IPS-18a (cell line): Measurements from ENCODE around the gene EEF2.
A peak's percentile ranks its signal among the peaks of the same experiment; 100 is the strongest.

Experiments used
- H3K27ac ChIP-seq: one replicate; pipeline ENCODE4 v1.5.1; 2013; ENCODE audit warnings: low read length
- H3K27me3 ChIP-seq: one replicate; pipeline ENCODE4 v1.6.1; 2013; ENCODE audit warnings: mild to moderate bottlenecking, low read length; ENCODE audit not compliant: control insufficient read depth, insufficient read depth
- H3K36me3 ChIP-seq: one replicate; pipeline ENCODE4 v1.6.1; 2013; ENCODE audit warnings: low read depth, low read length; ENCODE audit not compliant: control insufficient read depth
- H3K4me1 ChIP-seq: one replicate; pipeline ENCODE4 v1.6.1; 2013; ENCODE audit warnings: low read depth, low read length; ENCODE audit not compliant: control insufficient read depth
- H3K4me3 ChIP-seq: one replicate; pipeline ENCODE4 v1.5.1; 2013; ENCODE audit warnings: low read length
- H3K9ac ChIP-seq: one replicate; pipeline ENCODE4 v1.6.1; 2013; ENCODE audit warnings: mild to moderate bottlenecking, low read length, moderate library complexity
- H3K9me3 ChIP-seq: one replicate; pipeline ENCODE4 v1.6.1; 2013; ENCODE audit warnings: low read depth, low read length; ENCODE audit not compliant: control insufficient read depth

EEF2 gene

GRCh38 chr19:3981373-3981735 lies 3.9 kb downstream of the EEF2 start:
- no peak overlapping the region for H3K27ac ChIP-seq
- no peaks in the 10 kb centered on the region for H3K27me3 ChIP-seq
- H3K9ac ChIP-seq, result no peak overlapping the region
- peaks cover 81% of the 10 kb centered on the region for H3K36me3 ChIP-seq
- peaks cover 6% of the 10 kb centered on the region for H3K4me1 ChIP-seq
- no peaks in the 10 kb centered on the region for H3K9me3 ChIP-seq
- no peak overlapping the region for H3K4me3 ChIP-seq

- H3K9me3 ChIP-seq, result no peaks in the 10 kb centered on the region
- peaks cover 89% of the 10 kb centered on the region for H3K36me3 ChIP-seq
- H3K27me3 ChIP-seq, result no peaks in the 10 kb centered on the region
- no peak overlapping the region for H3K9ac ChIP-seq
- H3K4me1 ChIP-seq, result no peaks in the 10 kb centered on the region
- no peak overlapping the region for H3K27ac ChIP-seq
- no peak overlapping the region for H3K4me3 ChIP-seq
Measured at GRCh38 chr19:3980353-3981251, 4.7 kb downstream of the EEF2 start.

GRCh38 chr19:3979674-3980352 lies 5.5 kb downstream of the EEF2 start:
- peaks cover 96% of the 10 kb centered on the region for H3K36me3 ChIP-seq
- H3K4me1 ChIP-seq, result no peaks in the 10 kb centered on the region

GRCh38 chr19:3979289-3979673 lies 6.0 kb downstream of the EEF2 start:
- Histone ChIP-seq H3K27me3 (no peaks in the 10 kb centered on the region), H3K27ac (no peak overlapping the region), H3K4me3 (no peak overlapping the region), H3K4me1 (no peaks in the 10 kb centered on the region), H3K9me3 (no peaks in the 10 kb centered on the region), H3K36me3 (peaks cover 93% of the 10 kb centered on the region), H3K9ac (no peak overlapping the region)

More at GRCh38 chr19:3979674-3980352, 5.5 kb downstream of the EEF2 start:
- Histone ChIP-seq H3K27ac (no peak overlapping the region), H3K9me3 (no peaks in the 10 kb centered on the region), H3K27me3 (no peaks in the 10 kb centered on the region), H3K9ac (no peak overlapping the region), H3K4me3 (no peak overlapping the region)

- no peaks in the 10 kb centered on the region for H3K27me3 ChIP-seq
- no peak overlapping the region for H3K4me3 ChIP-seq
- no peaks in the 10 kb centered on the region for H3K9me3 ChIP-seq
- no peak overlapping the region for H3K9ac ChIP-seq
- peaks cover 81% of the 10 kb centered on the region for H3K36me3 ChIP-seq
- no peaks in the 10 kb centered on the region for H3K4me1 ChIP-seq
- H3K27ac ChIP-seq, result no peak overlapping the region
Measured at GRCh38 chr19:3978145-3978544, 7.1 kb downstream of the EEF2 start.

- no peak overlapping the region for H3K27ac ChIP-seq
Measured at GRCh38 chr19:3977242-3978143, 7.8 kb downstream of the EEF2 start.

GRCh38 chr19:3976495-3977241 lies 8.6 kb downstream of the EEF2 start:
- Histone ChIP-seq H3K27me3 (no peaks in the 10 kb centered on the region), H3K4me1 (no peaks in the 10 kb centered on the region), H3K9ac (no peak overlapping the region), H3K9me3 (no peaks in the 10 kb centered on the region), H3K27ac (no peak overlapping the region), H3K36me3 (peaks cover 70% of the 10 kb centered on the region), H3K4me3 (no peak overlapping the region)

More at GRCh38 chr19:3977242-3978143, 7.8 kb downstream of the EEF2 start:
- Histone ChIP-seq H3K4me3 (no peak overlapping the region), H3K4me1 (no peaks in the 10 kb centered on the region), H3K9me3 (no peaks in the 10 kb centered on the region), H3K27me3 (no peaks in the 10 kb centered on the region), H3K36me3 (peaks cover 78% of the 10 kb centered on the region), H3K9ac (no peak overlapping the region)

GRCh38 chr19:3975637-3976087 lies 9.6 kb downstream of the EEF2 start:
- Histone ChIP-seq H3K4me1 (no peaks in the 10 kb centered on the region), H3K36me3 (peaks cover 60% of the 10 kb centered on the region), H3K9me3 (no peaks in the 10 kb centered on the region), H3K4me3 (no peak overlapping the region), H3K27me3 (no peaks in the 10 kb centered on the region), H3K27ac (no peak overlapping the region), H3K9ac (no peak overlapping the region)

GRCh38 chr19:3975144-3975543 lies 10.1 kb downstream of the EEF2 start:
- Histone ChIP-seq H3K4me3 (no peak overlapping the region), H3K36me3 (peaks cover 54% of the 10 kb centered on the region), H3K27me3 (no peaks in the 10 kb centered on the region), H3K4me1 (no peaks in the 10 kb centered on the region), H3K9ac (no peak overlapping the region), H3K27ac (no peak overlapping the region), H3K9me3 (no peaks in the 10 kb centered on the region)

- peak within 1 kb of the TSS; percentile 88 for H3K9ac ChIP-seq
- no peaks in the 10 kb centered on the region for H3K9me3 ChIP-seq
- H3K27me3 ChIP-seq, result no peaks in the 10 kb centered on the region
- H3K36me3 ChIP-seq, result peaks cover 27% of the 10 kb centered on the region
- H3K4me3 ChIP-seq, result peak within 1 kb of the TSS; percentile 89
- peak within 1 kb of the TSS; percentile 72 for H3K27ac ChIP-seq
- peaks cover 22% of the 10 kb centered on the region for H3K4me1 ChIP-seq
Measured at GRCh38 chr19:3970808-3971598, 14.3 kb downstream of the EEF2 start, which contains the start of gene DAPK3. Gene DAPK3, minus strand, starts transcription at chr19:3971099. Its CDS starts 1,364 bp downstream, at chr19:3969735.
